ENCODE results near the gene LOXHD1. TPM values are rescaled to one million over a fixed set of nuclear protein-coding genes. Genes with fewer than 3 reads are reported as not detected.

The LOXHD1 gene
- polyA plus RNA-seq, 3 donors = 0.53 to 0.83 (median 0.62) TPM

- DNase-seq (ENCODE audit: extremely low read depth in 1 of 11, low read depth in 9 of 11, low spot score in 4 of 11) = no peak
Observed at GRCh38 chr18:46516555-46516954, 140.5 kb downstream of the LOXHD1 start.

GRCh38 chr18:46510386-46510785, 146.6 kb downstream of the LOXHD1 start:
- DNase-seq (ENCODE audit: extremely low read depth in 1 of 11, low read depth in 9 of 11, low spot score in 4 of 11) = no peak

GRCh38 chr18:46509530-46509929, 147.5 kb downstream of the LOXHD1 start:
- no peak for DNase-seq (ENCODE audit: extremely low read depth in 1 of 11, low read depth in 9 of 11, low spot score in 4 of 11)

- no peak for DNase-seq (ENCODE audit: extremely low read depth in 1 of 11, low read depth in 9 of 11, low spot score in 4 of 11)
Observed at GRCh38 chr18:46506974-46507586, 149.9 kb downstream of the LOXHD1 start.

- DNase-seq (ENCODE audit: extremely low read depth in 1 of 11, low read depth in 9 of 11, low spot score in 4 of 11) = peak; percentile 13 to 51 (median 36)
Observed at GRCh38 chr18:46502444-46502843, 154.6 kb downstream of the LOXHD1 start.

GRCh38 chr18:46497129-46497528, 159.9 kb downstream of the LOXHD1 start:
- peak; percentile 15 to 49 (median 43) for DNase-seq (ENCODE audit: extremely low read depth in 1 of 11, low read depth in 9 of 11, low spot score in 4 of 11)

- no peak for DNase-seq (ENCODE audit: extremely low read depth in 1 of 11, low read depth in 9 of 11, low spot score in 4 of 11)
Observed at GRCh38 chr18:46488471-46489213, 168.4 kb downstream of the LOXHD1 start.

- DNase-seq (ENCODE audit: extremely low read depth in 1 of 11, low read depth in 9 of 11, low spot score in 4 of 11) = no peak
Observed at GRCh38 chr18:46485675-46486194, 171.3 kb downstream of the LOXHD1 start.

- no peak for DNase-seq (ENCODE audit: extremely low read depth in 1 of 11, low read depth in 9 of 11, low spot score in 4 of 11)
Observed at GRCh38 chr18:46484971-46485370, 172.0 kb downstream of the LOXHD1 start.

- DNase-seq (ENCODE audit: extremely low read depth in 1 of 11, low read depth in 9 of 11, low spot score in 4 of 11) = no peak
Observed at GRCh38 chr18:46482831-46483230, 174.2 kb downstream of the LOXHD1 start.

GRCh38 chr18:46481847-46482245, 175.2 kb downstream of the LOXHD1 start:
- no peak for DNase-seq (ENCODE audit: extremely low read depth in 1 of 11, low read depth in 9 of 11, low spot score in 4 of 11)

GRCh38 chr18:46481048-46481846, 175.8 kb downstream of the LOXHD1 start:
- DNase-seq (ENCODE audit: extremely low read depth in 1 of 11, low read depth in 9 of 11, low spot score in 4 of 11) = peak in 10 of 11 donors; percentile 26 to 56 (median 44)

- no peak for DNase-seq (ENCODE audit: extremely low read depth in 1 of 11, low read depth in 9 of 11, low spot score in 4 of 11)
Observed at GRCh38 chr18:46480226-46480625, 176.8 kb downstream of the LOXHD1 start.

- DNase-seq (ENCODE audit: extremely low read depth in 1 of 11, low read depth in 9 of 11, low spot score in 4 of 11) = no peak
Observed at GRCh38 chr18:46478796-46479195, 178.2 kb downstream of the LOXHD1 start.

GRCh38 chr18:46477425-46478011, 179.5 kb downstream of the LOXHD1 start:
- DNase-seq (ENCODE audit: extremely low read depth in 1 of 11, low read depth in 9 of 11, low spot score in 4 of 11) = no peak

- no peak for DNase-seq (ENCODE audit: extremely low read depth in 1 of 11, low read depth in 9 of 11, low spot score in 4 of 11)
Observed at GRCh38 chr18:46475390-46475752, 181.6 kb downstream of the LOXHD1 start.

GRCh38 chr18:46474487-46475389, 182.3 kb downstream of the LOXHD1 start:
- DNase-seq (ENCODE audit: extremely low read depth in 1 of 11, low read depth in 9 of 11, low spot score in 4 of 11) = no peak

- no peak for DNase-seq (ENCODE audit: extremely low read depth in 1 of 11, low read depth in 9 of 11, low spot score in 4 of 11)
Observed at GRCh38 chr18:46471809-46472498, 185.1 kb downstream of the LOXHD1 start.
